NCI-H128 (cell line): ENCODE measurements around the gene EIF3D.

Experiments used
- DNase-seq: peaks from one replicate; lab custom pipeline; 2025; ENCODE audit not compliant: unreplicated experiment; lab: John Stamatoyannopoulos, UW

EIF3D gene

DNA sequence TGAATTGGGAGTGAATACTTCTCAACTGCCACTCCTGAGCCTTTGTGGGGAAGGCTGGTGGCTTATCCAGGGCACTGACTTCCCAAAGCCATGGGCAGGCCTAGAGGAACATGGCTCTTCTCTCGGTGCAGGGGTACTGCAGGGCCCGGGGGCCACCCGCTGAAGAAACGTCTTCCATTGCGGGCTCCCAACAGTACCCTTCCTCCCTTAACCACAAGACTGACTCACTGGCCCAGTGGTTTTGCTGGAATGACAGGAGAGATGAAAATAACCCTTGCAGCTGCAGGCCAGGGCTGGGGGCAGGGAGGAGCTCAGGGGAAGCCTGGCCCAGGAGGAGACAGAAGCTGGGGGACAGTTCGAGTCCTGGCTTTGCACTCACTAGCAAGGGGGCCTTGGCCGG is 61.0 kb downstream of the EIF3D start:
- DNase-seq: no peak

GRCh38 chr22:36467042-36467810 is 61.7 kb downstream of the EIF3D start:
- DNase-seq: no peak

- no peak for DNase-seq
These were observed 62.7 kb downstream of the EIF3D start for GRCh38 chr22:36466258-36466657.

GRCh38 chr22:36465232-36466021 is 63.5 kb downstream of the EIF3D start:
- DNase-seq: no peak

- no peak for DNase-seq
These were observed 64.2 kb downstream of the EIF3D start for GRCh38 chr22:36464715-36465231.

- DNase-seq: no peak
These were observed 65.2 kb downstream of the EIF3D start for GRCh38 chr22:36463783-36464184.

DNA sequence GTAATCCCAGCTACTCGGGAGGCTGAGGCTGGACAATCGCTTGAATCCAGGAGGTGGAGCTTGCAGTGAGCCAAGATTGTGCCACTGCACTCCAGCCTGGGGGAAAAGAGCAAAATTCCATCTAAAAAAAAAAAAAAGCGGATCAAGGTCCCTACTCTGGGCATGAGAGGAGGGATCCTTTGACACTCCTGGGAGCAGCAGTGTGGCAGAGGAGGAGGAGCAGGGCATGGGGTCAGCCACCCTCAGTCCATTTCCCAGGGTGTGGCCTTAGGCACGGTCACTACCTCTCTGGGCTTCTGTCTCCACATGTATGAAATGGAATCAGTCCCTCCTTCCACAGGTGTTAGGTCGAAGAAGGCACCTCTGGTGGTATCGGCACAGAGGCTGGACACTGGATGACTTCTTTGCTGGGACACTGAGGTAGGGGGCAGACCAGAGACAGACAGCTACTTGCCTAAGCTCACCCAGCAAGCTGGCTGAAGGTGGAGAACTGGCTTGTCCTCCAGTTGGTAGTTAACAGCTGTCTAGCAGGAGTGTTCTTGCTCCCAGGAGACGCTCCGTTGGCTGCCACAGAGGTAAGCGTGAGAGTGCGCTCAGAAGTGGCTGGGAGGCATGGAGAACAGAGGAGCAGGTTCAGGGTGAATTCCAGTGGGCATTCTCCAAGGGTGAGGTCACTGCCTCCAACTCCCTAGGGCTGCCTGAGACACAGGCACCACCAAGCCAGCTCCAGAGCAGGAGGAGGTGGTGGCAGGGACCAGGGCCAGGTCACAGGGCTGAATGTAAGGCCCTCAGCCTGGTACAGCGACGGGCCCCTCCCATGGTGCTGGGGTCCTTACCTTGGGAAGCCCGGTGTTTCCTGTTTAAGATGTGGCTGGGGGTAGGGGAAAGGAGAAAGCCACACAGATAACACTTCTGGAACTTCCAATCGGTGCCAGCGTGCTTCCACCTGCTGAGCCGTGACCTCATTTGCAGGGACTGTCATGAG is 67.0 kb downstream of the EIF3D start:
- DNase-seq: no peak
